ENCODE data around the gene PGAM5. TPM values are rescaled to one million over a fixed set of nuclear protein-coding genes. Genes with fewer than 3 reads are reported as not detected.

Gene PGAM5
- total and polyA plus RNA-seq, 9 of the 15 experiments (the other 6 are each of a cell fraction or from before 2014, with no cell fraction given) = 7.4 to 121 (median 69.5) TPM

- peaks cover 0 to 5% of the 10 kb centered on the region in 2 experiments; a peak in 1 of 5 replicates for H3K4me1 ChIP-seq (replicated peaks in 1 of 2; ENCODE audit: control insufficient read depth in 2 of 2, insufficient read depth in 2 of 2, low read length in 2 of 2)
- CTCF ChIA-PET (ENCODE audit: low intra/inter-chr PET ratio) = no interaction called here
- ATAC-seq (no peak), FAIRE-seq (no peak), DNase-seq (ENCODE audit: extremely low read depth in 1 of 4, low spot score in 3 of 4) (no peak)
- in situ Hi-C loops (cut with MboI) = no loop called here
- H3K36me3 ChIP-seq (ENCODE audit: control insufficient read depth, insufficient read depth, low read length) = peaks cover 94% of the 10 kb centered on the region
- H3K9me3 ChIP-seq (replicated peaks; ENCODE audit: control insufficient read depth, insufficient read depth, low read depth, low read length) = peaks cover 6% of the 10 kb centered on the region; the same call in 1 of the 2 replicates
- H3K4me3 ChIP-seq = no peak overlapping the region
- H3K27me3 ChIP-seq (ENCODE audit: control insufficient read depth in 2 of 2, insufficient read depth in 2 of 2, low read length in 2 of 2) = no peaks in the 10 kb centered on the region
- intact Hi-C loops (cut with micrococcal nuclease) = no loop called here
- POLR2A ChIA-PET = no interaction called here
- no peak overlapping the region for H3K9ac ChIP-seq (ENCODE audit: insufficient read depth in 1 of 2, low read depth in 2 of 2, low read length in 2 of 2)
- no peak for TF ChIP-seq IRF9 (tag; IDR thresholded peaks at IDR 0.05)
- TF ChIP-seq POLR2AphosphoS5 (IDR thresholded peaks at IDR 0.05; ENCODE audit: control insufficient read depth, insufficient read depth, low read depth, low read length) = peak; percentile 16; the same call in 1 of the 2 replicates
- no peak for TF ChIP-seq ELK3 (CRISPR knock-in tag; IDR thresholded peaks at IDR 0.05)
- no TSS peak for BruUV-seq (replicated peaks)
- 97% methylated on average over 17 of the region's 17 CpGs for WGBS (ENCODE audit: insufficient coverage, low coverage, missing lambda C conversion rate)
- no peak overlapping the region for H3K4me2 ChIP-seq (ENCODE audit: insufficient read depth, low read length)
- H2AFZ ChIP-seq (ENCODE audit: low read depth, low read length) = no peak overlapping the region
- no peaks in the 10 kb centered on the region for H3K9me1 ChIP-seq (ENCODE audit: control insufficient read depth, insufficient read depth, low read length)
- H3K27ac ChIP-seq (ENCODE audit: extremely low read depth, low read depth, low read length) = no peak overlapping the region
- H4K20me1 ChIP-seq (replicated peaks; ENCODE audit: control insufficient read depth, insufficient read depth, low read length) = no peaks in the 10 kb centered on the region
- no peaks in the 10 kb centered on the region for H3K79me2 ChIP-seq (ENCODE audit: control insufficient read depth, insufficient read depth, low read length)
Observed at GRCh38 chr12:132731574-132731973, 20.9 kb downstream of the PGAM5 start.
